KBM-7 (cell line): Measurements from ENCODE around the gene SLIT1.

Experiments
- DNase-seq: peaks from one replicate; pipeline ENCODE4 v3.0.0-alpha.2; 2015
- in situ Hi-C: fragments of 300-500 bp; cut with MboI; formaldehyde crosslinking; loops from 2 replicates; pipeline ENCODE4 v1.14.3; 2020; ENCODE audit warnings: low sequenced_read_pairs, low pct_unique_long_range_greater_than_20kb, mixed read lengths

The SLIT1 gene

DNA sequence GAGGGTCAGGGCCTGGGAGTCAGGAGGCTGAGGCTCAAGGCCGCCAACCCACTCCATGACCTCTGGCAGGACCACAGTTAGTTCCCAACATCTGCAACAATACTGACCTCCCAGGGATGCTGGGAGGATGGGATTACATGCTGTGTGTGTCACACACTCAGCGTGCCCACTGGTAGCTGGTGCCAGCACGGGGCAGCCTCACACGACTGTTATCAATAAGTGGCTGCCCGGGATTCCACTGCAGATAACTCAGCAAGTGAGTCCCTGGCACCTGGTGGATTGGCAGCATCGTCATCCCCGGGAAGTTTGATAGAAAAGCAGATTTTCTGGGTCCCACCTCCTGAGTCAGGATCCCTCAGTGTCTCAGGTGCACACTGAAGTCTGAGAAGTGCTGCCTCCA, 110.3 kb downstream of the SLIT1 start:
- in situ Hi-C loops, result no loop called here
- no peak for DNase-seq

GRCh38 chr10:97074256-97075145, 111.3 kb downstream of the SLIT1 start:
- in situ Hi-C loops, result no loop called here
- DNase-seq, result no peak

DNA sequence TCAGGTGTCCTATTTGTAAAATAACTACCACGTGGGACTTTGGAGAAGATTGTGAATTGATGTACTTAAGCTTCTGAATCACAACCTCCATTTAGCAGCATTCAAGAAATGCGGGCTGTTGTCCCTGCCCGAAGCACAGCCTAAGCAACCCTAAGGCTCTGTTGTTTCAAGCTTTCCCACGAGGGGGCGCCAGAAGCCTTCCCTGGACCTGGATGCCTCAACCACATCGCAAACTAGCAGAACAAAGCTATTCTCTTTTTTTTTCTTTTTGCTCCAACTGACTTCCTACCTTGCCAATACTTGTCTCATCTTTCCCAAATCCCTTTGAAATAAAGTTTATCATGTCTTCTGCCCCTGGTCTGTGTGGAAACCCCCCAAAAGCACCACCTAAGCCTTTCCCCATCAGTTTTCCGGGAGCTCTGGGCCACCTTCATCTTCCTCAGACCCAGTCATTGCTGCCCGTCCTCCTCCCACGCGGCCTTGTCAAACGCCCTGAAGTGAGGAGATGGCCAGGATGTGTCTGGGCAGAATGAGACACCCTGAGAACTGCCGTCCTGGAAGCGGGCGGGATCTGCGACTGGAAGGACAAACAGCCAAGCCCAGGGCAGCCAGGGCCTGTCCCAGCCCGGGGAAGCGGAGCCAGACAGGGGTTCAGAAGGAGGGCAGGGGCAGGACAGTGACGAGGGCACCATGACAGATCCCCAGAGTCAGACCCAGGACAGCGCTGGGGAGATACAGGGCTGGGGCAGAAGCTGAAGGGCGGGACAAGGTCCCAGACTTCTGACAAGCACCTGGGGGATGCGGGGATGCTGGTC, 112.7 kb downstream of the SLIT1 start:
- in situ Hi-C loops, result no loop called here
- DNase-seq, result peak; percentile 92

- DNase-seq, result no peak
- in situ Hi-C loops, result no loop called here
Observed at GRCh38 chr10:97071496-97071895, 114.3 kb downstream of the SLIT1 start.

DNA sequence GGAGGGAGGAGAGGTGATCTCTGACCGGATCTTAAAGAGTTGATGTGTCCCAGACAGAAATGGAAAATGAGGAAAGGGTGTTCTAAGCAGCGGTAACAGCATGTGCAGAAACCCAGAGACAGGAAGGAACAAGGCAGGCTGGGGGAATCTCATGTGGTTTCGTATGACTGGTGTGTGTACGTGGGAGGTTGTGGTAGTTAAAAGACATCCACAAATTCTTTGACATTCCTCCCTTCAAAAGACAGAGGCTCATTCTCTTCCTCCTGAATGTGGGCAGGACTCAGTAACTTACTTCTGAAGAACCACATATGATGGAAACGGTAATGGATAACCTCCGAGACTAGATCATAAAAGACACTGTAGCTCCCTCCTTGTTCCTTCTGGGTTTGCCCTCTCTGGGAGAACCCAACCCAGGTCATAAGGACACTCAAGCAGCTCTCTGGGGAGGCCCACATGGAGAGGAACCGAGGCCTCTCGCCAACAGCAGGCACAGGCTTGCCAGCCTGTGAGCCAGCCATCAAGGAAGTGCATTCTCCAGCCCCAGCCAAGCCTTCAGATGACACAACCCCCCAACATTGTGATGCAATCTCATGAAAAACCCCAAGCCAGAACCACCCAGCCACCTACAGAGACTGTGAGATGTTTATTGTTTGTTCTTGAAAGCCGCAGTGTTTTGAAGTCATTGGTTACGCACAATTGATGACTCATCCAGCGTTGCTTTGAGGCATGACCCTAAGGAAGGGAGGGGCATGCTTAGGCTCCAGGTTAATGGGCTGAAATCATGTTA, 116.0 kb downstream of the SLIT1 start:
- in situ Hi-C loops, result no loop called here
- DNase-seq, result peak; percentile 82

DNA sequence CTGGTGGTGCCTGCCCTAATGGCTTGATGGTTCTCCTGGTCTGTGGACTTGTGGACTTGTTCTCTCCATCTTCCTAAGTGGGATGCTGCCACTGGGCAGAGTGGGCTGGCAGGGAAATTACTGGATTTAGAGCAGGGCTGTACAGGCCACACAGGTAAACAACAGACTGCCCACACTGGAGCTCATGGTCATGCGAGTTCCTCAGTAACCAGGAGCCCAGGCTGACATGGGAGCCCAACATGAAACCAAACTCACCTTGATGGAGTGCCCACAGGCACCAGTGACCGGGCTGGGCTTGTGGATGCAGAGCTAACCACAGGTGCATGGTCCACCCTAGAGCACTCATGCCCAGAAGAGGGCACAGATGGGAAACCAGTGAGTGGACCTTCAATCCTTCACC, 116.7 kb downstream of the SLIT1 start:
- in situ Hi-C loops, result no loop called here
- DNase-seq, result no peak

GRCh38 chr10:97067716-97068391, 117.9 kb downstream of the SLIT1 start:
- peak; percentile 17 for DNase-seq
- in situ Hi-C loops, result no loop called here

DNA sequence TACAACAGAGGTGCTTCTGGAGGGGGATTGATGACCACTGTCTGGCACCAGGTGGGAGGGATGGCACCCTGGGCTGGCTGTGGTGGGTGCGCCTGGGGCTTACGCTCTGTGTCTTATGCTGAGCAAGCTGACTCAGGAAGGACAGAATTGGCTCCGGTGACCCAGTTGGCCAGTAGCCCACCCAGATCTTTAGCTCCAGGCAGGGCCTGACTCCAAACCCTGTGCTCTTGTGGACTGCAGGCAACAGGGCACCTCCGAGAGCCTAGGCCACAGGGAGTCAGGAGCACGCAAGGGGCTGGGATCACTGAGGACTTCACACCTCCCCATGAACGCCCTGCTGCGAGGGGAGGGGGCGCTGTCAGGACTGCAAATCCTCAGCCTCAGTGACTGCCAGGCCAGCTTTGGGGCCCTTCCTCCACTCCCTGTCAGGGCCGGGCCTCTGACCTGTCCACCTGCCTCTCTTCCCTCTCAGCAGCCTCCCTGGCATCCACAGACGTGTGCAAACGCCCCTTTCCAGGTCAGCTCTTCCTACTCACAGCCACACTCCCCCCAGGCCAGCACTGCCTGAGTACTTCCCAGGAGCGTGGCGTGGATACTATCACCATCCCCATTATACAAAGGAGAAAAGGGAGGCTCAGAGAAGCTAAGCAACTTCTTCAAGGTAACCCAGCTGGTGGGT, 118.7 kb downstream of the SLIT1 start:
- in situ Hi-C loops, result no loop called here
- DNase-seq, result no peak

GRCh38 chr10:97065686-97066660, 119.8 kb downstream of the SLIT1 start:
- in situ Hi-C loops, result no loop called here
- DNase-seq, result no peak

- in situ Hi-C loops, result no loop called here
- DNase-seq, result no peak
Observed at GRCh38 chr10:97065128-97065527, 120.6 kb downstream of the SLIT1 start.

GRCh38 chr10:97063983-97064837, 121.5 kb downstream of the SLIT1 start:
- in situ Hi-C loops, result no loop called here
- DNase-seq, result no peak

DNA sequence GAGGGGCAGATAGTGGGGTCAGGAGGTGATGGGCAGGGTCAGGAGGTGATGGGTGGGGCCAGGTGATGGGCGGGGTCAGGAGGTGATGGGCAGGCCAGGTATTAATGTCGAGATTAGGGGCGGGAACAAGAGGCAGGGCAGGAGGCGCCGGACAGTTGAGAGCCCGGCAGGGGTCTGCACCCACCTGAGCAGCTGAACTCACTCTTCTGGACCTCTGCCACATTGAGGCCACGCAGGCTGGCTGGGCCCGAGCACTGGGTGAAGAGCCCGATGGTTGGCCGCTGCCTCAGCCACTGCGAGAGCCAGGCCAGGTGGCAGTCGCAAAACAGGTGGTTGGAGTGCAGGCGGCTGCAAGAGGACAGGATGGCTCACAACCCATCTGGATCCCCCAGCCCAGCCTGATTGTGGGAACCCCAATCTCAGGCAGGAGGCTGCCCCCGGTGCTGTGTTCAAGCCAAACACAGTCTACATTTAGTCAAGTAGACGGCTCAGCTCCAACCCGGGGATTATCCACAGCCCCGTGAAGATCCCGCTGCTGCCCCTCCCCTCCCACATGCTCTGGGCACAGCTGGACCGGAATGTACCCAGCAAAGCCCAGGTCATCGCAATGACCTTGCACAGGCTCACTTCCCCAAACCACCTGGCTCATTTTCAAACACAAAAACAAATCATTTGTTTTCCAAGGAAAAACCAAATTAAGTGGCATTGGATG, 122.3 kb downstream of the SLIT1 start:
- in situ Hi-C loops, result no loop called here
- no peak for DNase-seq

- in situ Hi-C loops, result no loop called here
- DNase-seq, result no peak
Observed at GRCh38 chr10:97062456-97062855, 123.3 kb downstream of the SLIT1 start.

- no peak for DNase-seq
- in situ Hi-C loops, result no loop called here
Observed at GRCh38 chr10:97062046-97062445, 123.7 kb downstream of the SLIT1 start.

DNA sequence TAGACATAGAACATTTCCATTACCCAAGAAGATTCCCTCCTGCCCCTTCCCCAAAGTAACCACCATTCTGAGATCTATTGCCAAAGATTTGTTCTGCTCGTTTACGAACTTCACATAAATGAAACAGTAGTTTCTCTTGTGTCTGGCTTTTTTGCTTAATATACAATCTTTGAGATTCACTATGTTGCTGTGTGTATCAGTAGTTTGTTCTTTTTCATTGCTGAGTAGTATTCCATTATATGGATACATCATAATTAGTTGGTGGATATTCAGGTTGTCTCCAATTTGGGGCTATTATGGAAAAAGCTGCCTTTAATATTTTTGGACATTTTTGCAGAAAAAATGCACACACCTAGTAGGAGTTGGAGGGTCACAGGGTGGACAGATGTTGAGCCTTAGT, 124.3 kb downstream of the SLIT1 start:
- no peak for DNase-seq
- in situ Hi-C loops, result no loop called here

- DNase-seq, result no peak
- in situ Hi-C loops, result no loop called here
Observed at GRCh38 chr10:97060441-97061084, 125.2 kb downstream of the SLIT1 start.
